Measurements from ENCODE around the gene ABHD6. TPM values are rescaled to one million over a fixed set of nuclear protein-coding genes. Genes with fewer than 3 reads are reported as not detected.

ABHD6 gene
- total and polyA plus RNA-seq, 2 donors (not counting 3 experiments of a cell fraction or from before 2014, with no cell fraction given), result 5.8 to 7.5 TPM

- Histone ChIP-seq H3K4me3 (replicated peaks in 1 of 3; ENCODE audit: insufficient read depth in 1 of 3, low read depth in 1 of 3, low read length in 3 of 3) (no peak overlapping the region), H3K36me3 (ENCODE audit: control insufficient read depth in 2 of 2, extremely low read depth in 1 of 2, insufficient read depth in 2 of 2, low read length in 2 of 2) (no peaks in the 10 kb centered on the region), H3K9me3 (replicated peaks; ENCODE audit: control insufficient read depth, insufficient read depth, low read length) (no peaks in the 10 kb centered on the region), H2AFZ (ENCODE audit: low read depth, low read length) (no peak overlapping the region), H3K79me2 (ENCODE audit: control insufficient read depth, insufficient read depth, low read length) (no peaks in the 10 kb centered on the region), H4K20me1 (replicated peaks; ENCODE audit: control insufficient read depth, extremely low read depth, insufficient read depth, low read length) (no peaks in the 10 kb centered on the region), H3K4me2 (ENCODE audit: insufficient read depth, low read length) (no peak overlapping the region), H3K9ac (replicated peaks; ENCODE audit: extremely low read depth, insufficient read depth, low read length) (no peak overlapping the region), H3K27me3 (ENCODE audit: control insufficient read depth in 2 of 2, insufficient read depth in 2 of 2, low read length in 2 of 2) (no peaks in the 10 kb centered on the region), H3K27ac (ENCODE audit: insufficient read depth, low read depth, low read length) (no peak overlapping the region), H3K4me1 (ENCODE audit: control insufficient read depth, extremely low read depth, insufficient read depth, low read length) (no peaks in the 10 kb centered on the region), H3K9me1 (replicated peaks; ENCODE audit: control insufficient read depth, extremely low read depth, insufficient read depth, low read length) (no peaks in the 10 kb centered on the region)
- DNase-seq (ENCODE audit: low read depth, low spot score) (no peak), FAIRE-seq (no peak)
- CTCF ChIA-PET, result interaction anchor here (1.1 to 10.8 kb wide), 3 partner anchors 14 to 114 kb away, joined by 3 to 294 read pairs (median 80); partner anchors contain the start of genes HTD2 and RPP14
- TF ChIP-seq GATA2 (IDR thresholded peaks at IDR 0.05; ENCODE audit: insufficient read depth, insufficient read length, low read depth, low read length), result no peak
- TF ChIP-seq POLR2A (IDR thresholded peaks at IDR 0.05; ENCODE audit: low read depth, low read length), result no peak
- TF ChIP-seq MYC (IDR thresholded peaks at IDR 0.05; ENCODE audit: low read depth, low read length), result no peak
- TF ChIP-seq JUN (IDR thresholded peaks at IDR 0.05; ENCODE audit: borderline replicate concordance, insufficient read depth, insufficient read length, low read depth), result no peak
- TF ChIP-seq CTCF (IDR thresholded peaks at IDR 0.05; ENCODE audit: extremely low read depth in 1 of 2, insufficient read depth in 1 of 2, low read depth in 1 of 2, low read length in 2 of 2), result no peak
- BruUV-seq (replicated peaks), result no TSS peak
- dilution Hi-C loops (cut with MboI; ENCODE audit: extremely low pct_ligation_motif_present, low sequenced_read_pairs), result loop anchor here (10.0 kb wide), 1 partner anchor 113 kb away; the partner anchor contains the start of genes HTD2 and RPP14
- intact Hi-C loops (cut with micrococcal nuclease), result no loop called here
- POLR2A ChIA-PET, result no interaction called here
These were observed 45.5 kb upstream of the ABHD6 start for GRCh38 chr3:58192069-58192468.
